Effector memory CD4-positive, alpha-beta T cell (primary cell): ENCODE data around the gene GH1.
"Not testable (repeated sequence)": the region's sequence is repeated elsewhere in the genome, so short reads cannot be mapped to it uniquely, and the experiment has no call there.

Experiments used
- DNase-seq, 3 donors: peaks; one replicate each; pipeline ENCODE4 v3.0.0-alpha.2; 2020
- H3K27ac ChIP-seq: 2 replicates; pipeline ENCODE4 v1.7.0; 2013; ENCODE audit warnings: mild to moderate bottlenecking, low read length, moderate library complexity; ENCODE audit not compliant: insufficient read depth, poor library complexity, severe bottlenecking
- H3K27me3 ChIP-seq: replicated peaks from 2 replicates; pipeline ENCODE4 v1.7.0; 2013; ENCODE audit warnings: mild to moderate bottlenecking, low read length; ENCODE audit not compliant: insufficient read depth, control insufficient read depth, poor library complexity, severe bottlenecking
- H3K36me3 ChIP-seq: 2 replicates; pipeline ENCODE4 v1.7.0; 2013; ENCODE audit warnings: mild to moderate bottlenecking, low read length, moderate library complexity; ENCODE audit not compliant: control insufficient read depth, insufficient read depth
- H3K4me1 ChIP-seq: 2 replicates; pipeline ENCODE4 v1.7.0; 2013; ENCODE audit warnings: low read length, mild to moderate bottlenecking; ENCODE audit not compliant: control insufficient read depth, insufficient read depth, poor library complexity, severe bottlenecking
- H3K4me3 ChIP-seq: 2 replicates; pipeline ENCODE4 v1.7.0; 2013; ENCODE audit warnings: low read length, low read depth, mild to moderate bottlenecking; ENCODE audit not compliant: insufficient read depth, poor library complexity, severe bottlenecking
- H3K9me3 ChIP-seq: 2 replicates; pipeline ENCODE4 v1.7.0; 2013; ENCODE audit warnings: mild to moderate bottlenecking, low read length, moderate library complexity; ENCODE audit not compliant: control insufficient read depth

GH1 gene

DNA sequence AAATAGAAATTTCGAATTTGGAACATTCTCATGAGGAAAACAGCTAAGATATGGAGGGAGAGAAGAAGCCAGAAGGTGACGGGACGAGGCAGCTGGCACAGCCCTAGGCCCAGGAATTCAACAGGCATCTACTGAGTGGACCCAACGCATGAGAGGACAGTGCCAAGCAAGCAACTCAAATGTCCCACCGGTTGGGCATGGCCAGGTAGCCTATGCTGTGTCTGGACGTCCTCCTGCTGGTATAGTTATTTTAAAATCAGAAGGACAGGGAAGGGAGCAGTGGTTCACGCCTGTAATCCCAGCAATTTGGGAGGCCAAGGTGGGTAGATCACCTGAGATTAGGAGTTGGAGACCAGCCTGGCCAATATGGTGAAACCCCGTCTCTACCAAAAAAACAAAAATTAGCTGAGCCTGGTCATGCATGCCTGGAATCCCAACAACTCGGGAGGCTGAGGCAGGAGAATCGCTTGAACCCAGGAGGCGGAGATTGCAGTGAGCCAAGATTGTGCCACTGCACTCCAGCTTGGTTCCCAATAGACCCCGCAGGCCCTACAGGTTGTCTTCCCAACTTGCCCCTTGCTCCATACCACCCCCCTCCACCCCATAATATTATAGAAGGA lies 2.0 kb downstream of the GH1 start:
- Histone ChIP-seq H3K27ac (no peak overlapping the region), H3K9me3 (no peaks in the 10 kb centered on the region), H3K27me3 (no peaks in the 10 kb centered on the region), H3K36me3 (no peaks in the 10 kb centered on the region), H3K4me1 (peaks cover 8% of the 10 kb centered on the region), H3K4me3 (no peak overlapping the region)
- no peak for DNase-seq

DNA sequence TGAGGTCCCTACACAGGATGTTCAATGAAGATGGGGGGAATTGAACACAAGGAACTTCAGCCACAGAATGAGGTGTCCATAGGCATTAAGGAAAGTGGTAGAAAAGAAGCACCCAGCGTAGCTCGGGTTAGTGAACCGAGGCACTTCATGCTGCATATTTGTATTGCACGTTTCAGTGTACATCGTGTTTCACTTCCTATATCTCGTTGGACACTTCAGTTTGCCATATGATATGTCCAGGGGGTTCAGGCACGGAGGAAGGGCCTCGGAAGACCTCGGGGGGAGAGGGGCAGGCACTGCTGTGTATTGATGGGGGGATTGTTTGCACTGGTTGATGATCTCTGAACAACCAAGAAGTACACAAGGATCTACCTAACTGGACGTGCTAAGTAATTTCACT lies 2.9 kb downstream of the GH1 start:
- not testable (repeated sequence) for H3K27ac ChIP-seq, H3K4me3 ChIP-seq, DNase-seq, H3K9me3 ChIP-seq, H3K27me3 ChIP-seq, H3K4me1 ChIP-seq, H3K36me3 ChIP-seq

DNA sequence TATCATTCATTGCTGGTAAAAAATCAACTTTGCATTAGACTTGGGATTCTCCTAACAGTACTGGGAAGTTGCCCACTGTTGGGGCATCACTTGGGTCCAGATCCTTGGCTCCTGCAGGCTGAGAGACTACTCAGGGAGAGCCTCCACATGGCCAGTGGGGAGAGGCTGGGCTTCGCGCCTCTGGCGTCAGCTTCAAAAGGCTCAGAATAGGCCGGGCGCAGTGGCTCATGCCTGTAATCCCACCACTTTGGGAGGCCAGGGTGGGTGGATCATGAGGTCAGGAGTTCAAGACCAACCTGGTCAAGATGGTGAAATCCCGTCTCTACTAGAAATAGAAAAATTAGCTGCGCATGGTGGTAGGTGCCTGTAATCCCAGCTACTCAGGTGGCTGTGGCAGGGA lies 4.2 kb downstream of the GH1 start:
- H3K27me3 ChIP-seq, result no peaks in the 10 kb centered on the region
- no peaks in the 10 kb centered on the region for H3K9me3 ChIP-seq
- H3K36me3 ChIP-seq, result no peaks in the 10 kb centered on the region
- no peak overlapping the region for H3K4me3 ChIP-seq
- no peak for DNase-seq
- peaks cover 7% of the 10 kb centered on the region for H3K4me1 ChIP-seq
- no peak overlapping the region for H3K27ac ChIP-seq

DNA sequence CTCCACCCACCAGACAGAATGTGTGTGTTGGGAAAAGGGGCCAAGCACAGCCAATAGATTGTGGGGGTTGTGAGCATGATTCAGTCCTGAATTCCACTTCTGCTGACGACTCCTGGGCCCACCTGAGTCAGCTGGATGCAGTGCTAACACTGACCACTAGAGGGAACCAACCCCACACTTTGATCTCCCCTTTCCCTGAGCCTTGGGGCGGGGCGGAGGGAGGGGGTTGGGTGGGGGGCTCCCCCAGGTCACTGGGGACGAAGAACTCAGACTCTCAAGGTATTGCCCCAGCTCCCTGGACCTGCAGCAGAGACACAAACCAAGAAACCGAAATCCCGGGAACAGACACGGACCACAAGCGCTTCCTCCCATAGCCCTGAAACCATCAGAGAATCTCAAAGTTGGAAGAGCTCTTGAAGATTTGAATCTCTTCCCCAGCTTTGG lies 7.0 kb downstream of the GH1 start:
- Histone ChIP-seq H3K9me3 (no peaks in the 10 kb centered on the region), H3K4me3 (no peak overlapping the region), H3K27me3 (no peaks in the 10 kb centered on the region), H3K4me1 (no peaks in the 10 kb centered on the region), H3K36me3 (no peaks in the 10 kb centered on the region), H3K27ac (no peak overlapping the region)
- DNase-seq, result peak; percentile 27 to 50 (median 36)

DNA sequence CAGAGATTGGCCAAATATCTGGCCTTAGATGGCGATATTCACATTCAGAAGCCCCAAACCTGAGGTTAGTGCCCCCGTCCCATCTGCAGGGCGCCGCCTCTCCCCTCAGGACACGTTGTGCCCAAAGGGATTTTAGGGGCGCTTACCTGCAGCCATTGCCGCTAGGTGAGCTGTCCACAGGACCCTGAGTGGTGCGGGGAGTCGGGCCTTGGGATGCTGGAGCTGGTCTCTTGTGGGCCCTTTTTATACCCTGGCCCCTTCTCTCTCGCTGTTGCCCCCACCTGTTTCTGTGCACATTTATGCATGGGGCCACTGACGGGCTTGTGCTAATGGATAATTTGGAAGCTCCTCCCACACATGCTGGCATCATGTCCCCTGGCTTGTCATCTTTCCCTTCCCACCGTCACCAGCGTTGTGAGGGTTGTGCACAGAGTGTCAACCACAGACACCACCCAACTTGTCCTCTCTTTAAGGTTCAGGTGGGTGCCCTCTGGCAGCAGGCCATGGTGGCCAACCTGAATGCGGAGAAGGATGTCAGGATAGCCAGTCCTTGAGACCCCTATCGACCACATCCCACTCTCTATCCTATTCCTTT lies 7.5 kb downstream of the GH1 start, which contains the start of gene CSHL1:
Gene CSHL1, minus strand, starts transcription at position 218 of the 595 bp plus-strand sequence. Its CDS starts 62 bp downstream, at position 156.
- H3K27ac ChIP-seq, result no peak within 1 kb of the TSS
- no peaks in the 10 kb centered on the region for H3K9me3 ChIP-seq

DNA sequence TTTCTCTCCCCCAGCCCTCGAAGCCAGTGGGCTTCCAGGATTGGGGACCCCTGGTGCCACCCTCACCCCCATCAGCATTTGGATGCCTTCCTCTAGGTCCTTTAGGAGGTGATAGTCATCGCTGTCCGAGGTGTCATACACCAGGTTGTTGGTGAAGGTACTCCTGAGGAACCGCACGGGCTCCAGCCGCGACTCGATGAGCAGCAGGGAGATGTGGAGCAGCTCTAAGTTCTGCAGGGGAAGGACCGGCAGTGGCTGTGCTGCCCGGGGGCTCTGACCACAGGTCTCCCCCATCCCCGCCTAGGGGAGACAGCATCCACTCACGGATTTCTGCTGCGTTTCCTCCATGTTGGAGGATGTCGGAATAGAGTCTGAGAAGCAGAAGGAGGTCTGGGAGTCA lies 8.5 kb downstream of the GH1 start:
- Histone ChIP-seq H3K27ac (no peak overlapping the region), H3K9me3 (no peaks in the 10 kb centered on the region), H3K27me3 (no peaks in the 10 kb centered on the region), H3K36me3 (no peaks in the 10 kb centered on the region), H3K4me1 (no peaks in the 10 kb centered on the region), H3K4me3 (no peak overlapping the region)
- no peak for DNase-seq

More for the DNA sequence above, 7.5 kb downstream of the GH1 start, which contains the start of gene CSHL1:
- DNase-seq, result no peak
- H3K4me1 ChIP-seq, result no peaks in the 10 kb centered on the region
- no peak within 1 kb of the TSS for H3K4me3 ChIP-seq
- no peaks in the 10 kb centered on the region for H3K27me3 ChIP-seq
- no peaks in the 10 kb centered on the region for H3K36me3 ChIP-seq

DNA sequence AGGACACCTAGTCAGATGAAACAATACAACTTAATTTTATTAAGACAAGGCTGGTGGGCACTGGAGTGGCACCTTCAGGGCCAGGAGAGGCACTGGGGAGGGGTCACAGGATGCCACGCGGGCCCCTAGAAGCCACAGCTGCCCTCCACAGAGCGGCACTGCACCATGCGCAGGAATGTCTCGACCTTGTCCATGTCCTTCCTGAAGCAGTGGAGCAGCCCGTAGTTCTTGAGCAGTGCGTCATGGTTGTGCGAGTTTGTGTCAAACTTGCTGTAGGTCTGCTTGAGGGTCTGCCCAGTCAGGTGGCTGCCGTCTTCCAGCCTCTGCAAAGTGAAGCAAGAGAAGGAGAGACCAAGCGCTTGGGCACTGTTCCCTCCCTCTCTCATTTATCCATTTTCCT lies 9.1 kb downstream of the GH1 start:
- not testable (repeated sequence) for DNase-seq, H3K4me1 ChIP-seq, H3K27ac ChIP-seq, H3K9me3 ChIP-seq, H3K4me3 ChIP-seq, H3K27me3 ChIP-seq, H3K36me3 ChIP-seq

DNA sequence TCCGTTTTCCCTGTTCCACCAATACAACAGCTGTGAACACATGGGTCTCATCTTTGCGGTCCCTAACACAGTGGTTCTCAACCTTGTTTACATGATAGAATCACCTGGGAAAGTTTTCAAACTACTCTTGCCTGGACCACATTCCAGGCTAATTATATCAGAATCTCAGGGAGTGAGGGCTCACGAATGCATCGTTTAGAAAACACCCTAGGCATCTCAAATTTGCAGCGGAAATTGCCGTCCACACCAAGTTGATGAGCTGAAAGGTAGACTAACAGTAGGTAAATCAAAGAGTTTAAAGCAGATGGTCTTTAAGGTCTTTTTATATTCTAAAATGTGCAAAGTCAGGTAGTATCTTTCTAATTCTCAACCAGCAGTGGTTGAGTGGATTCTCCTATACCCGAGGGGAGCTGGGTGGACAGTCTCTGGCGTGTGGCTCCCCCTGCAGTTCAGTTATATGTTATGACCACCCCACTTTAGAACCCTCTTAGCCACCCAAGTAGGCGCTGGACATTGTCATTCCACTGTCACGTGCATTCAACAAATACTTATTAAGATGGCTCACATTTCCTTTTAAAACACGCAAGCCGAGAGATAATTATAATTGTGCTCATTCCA lies 11.4 kb downstream of the GH1 start:
- not testable (repeated sequence) for H3K27ac ChIP-seq, H3K4me1 ChIP-seq, DNase-seq, H3K27me3 ChIP-seq, H3K36me3 ChIP-seq, H3K4me3 ChIP-seq, H3K9me3 ChIP-seq

DNA sequence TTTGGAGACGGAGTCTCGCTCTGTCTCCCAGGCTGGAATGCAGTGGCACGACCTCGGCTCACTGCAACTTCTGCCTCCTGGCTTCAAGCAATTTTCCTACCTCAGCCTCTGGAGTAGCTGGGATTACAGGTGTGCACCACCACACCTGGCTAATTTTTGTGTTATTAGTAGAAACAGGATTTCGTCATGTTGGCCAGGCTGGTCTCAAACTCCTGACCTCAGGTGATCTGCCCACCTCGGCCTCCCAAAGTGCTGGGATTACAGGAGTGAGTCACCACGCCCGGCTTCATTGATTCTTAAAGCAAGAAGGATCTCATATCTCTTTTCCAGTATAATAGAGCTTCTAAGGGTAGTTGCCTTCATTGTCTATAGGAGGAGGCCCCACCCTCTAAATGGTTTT lies 13.8 kb downstream of the GH1 start:
- H3K27ac ChIP-seq, H3K4me1 ChIP-seq, H3K9me3 ChIP-seq, DNase-seq, H3K27me3 ChIP-seq, H3K4me3 ChIP-seq, H3K36me3 ChIP-seq: not testable (repeated sequence)

DNA sequence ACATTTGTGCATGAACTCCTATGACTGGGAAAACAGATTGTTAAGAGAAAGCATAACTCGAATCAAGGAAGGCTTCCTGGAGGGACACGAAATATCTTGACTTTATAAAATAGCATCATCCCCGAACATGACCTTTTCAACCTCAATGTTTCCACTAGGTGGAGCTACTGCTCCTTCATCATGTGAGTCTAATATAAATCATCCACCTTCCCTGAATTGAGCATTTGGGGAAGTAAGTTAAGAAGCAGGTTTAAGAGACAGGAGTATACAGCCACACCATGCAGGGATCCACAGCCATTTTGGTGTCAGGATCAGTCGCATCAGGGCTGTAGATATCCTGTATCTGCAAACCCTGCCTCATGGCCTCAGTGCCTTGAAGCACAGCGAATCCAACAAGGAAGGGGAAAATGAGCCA lies 14.8 kb downstream of the GH1 start:
- DNase-seq, H3K36me3 ChIP-seq, H3K27me3 ChIP-seq, H3K27ac ChIP-seq, H3K4me1 ChIP-seq, H3K9me3 ChIP-seq, H3K4me3 ChIP-seq: not testable (repeated sequence)
